NCI-H1092 treated with DMSO at 0.1 percent for 48 hours (cell line): Measurements from ENCODE around the gene LPP.

Experiments used
- DNase-seq: peaks from one replicate; lab custom pipeline; 2025; lab: John Stamatoyannopoulos, UW

LPP gene

GRCh38 chr3:188169830-188170455, 16.0 kb downstream of the LPP start:
- no peak for DNase-seq

GRCh38 chr3:188170461-188171459, 16.8 kb downstream of the LPP start:
- no peak for DNase-seq

- no peak for DNase-seq
These were observed 17.9 kb downstream of the LPP start for GRCh38 chr3:188171682-188172467.

- DNase-seq: peak; percentile 34
These were observed 20.5 kb downstream of the LPP start for GRCh38 chr3:188174317-188175044.

GRCh38 chr3:188176476-188176875, 22.5 kb downstream of the LPP start:
- no peak for DNase-seq

GRCh38 chr3:188176884-188177283, 22.9 kb downstream of the LPP start:
- no peak for DNase-seq

- no peak for DNase-seq
These were observed 23.8 kb downstream of the LPP start for GRCh38 chr3:188177721-188178120.

GRCh38 chr3:188178293-188178936, 24.5 kb downstream of the LPP start:
- DNase-seq: no peak

- peak; percentile 59 for DNase-seq
These were observed 25.3 kb downstream of the LPP start for GRCh38 chr3:188179006-188179966.

GRCh38 chr3:188180114-188180513, 26.2 kb downstream of the LPP start:
- DNase-seq: no peak

- DNase-seq: no peak
These were observed 29.5 kb downstream of the LPP start for GRCh38 chr3:188183452-188183851.

GRCh38 chr3:188184160-188184559, 30.2 kb downstream of the LPP start:
- no peak for DNase-seq

GRCh38 chr3:188184649-188185048, 30.7 kb downstream of the LPP start:
- no peak for DNase-seq

GRCh38 chr3:188185717-188186251, 31.8 kb downstream of the LPP start:
- peak; percentile 16 for DNase-seq

GRCh38 chr3:188187053-188187452, 33.1 kb downstream of the LPP start:
- DNase-seq: no peak

- no peak for DNase-seq
These were observed 35.0 kb downstream of the LPP start for GRCh38 chr3:188188911-188189310.

- DNase-seq: no peak
These were observed 37.5 kb downstream of the LPP start for GRCh38 chr3:188191460-188191859.

GRCh38 chr3:188192034-188192433, 38.1 kb downstream of the LPP start:
- no peak for DNase-seq

GRCh38 chr3:188194332-188194731, 40.4 kb downstream of the LPP start:
- no peak for DNase-seq
